ENCODE measurements around the gene ZPR1. TPM values are rescaled to one million over a fixed set of nuclear protein-coding genes. Genes with fewer than 3 reads are reported as not detected.

Gene ZPR1
- total and polyA plus RNA-seq, 2 of the 4 experiments (the other 2 are of a cell fraction), result 40.8 to 52.0 TPM

DNA sequence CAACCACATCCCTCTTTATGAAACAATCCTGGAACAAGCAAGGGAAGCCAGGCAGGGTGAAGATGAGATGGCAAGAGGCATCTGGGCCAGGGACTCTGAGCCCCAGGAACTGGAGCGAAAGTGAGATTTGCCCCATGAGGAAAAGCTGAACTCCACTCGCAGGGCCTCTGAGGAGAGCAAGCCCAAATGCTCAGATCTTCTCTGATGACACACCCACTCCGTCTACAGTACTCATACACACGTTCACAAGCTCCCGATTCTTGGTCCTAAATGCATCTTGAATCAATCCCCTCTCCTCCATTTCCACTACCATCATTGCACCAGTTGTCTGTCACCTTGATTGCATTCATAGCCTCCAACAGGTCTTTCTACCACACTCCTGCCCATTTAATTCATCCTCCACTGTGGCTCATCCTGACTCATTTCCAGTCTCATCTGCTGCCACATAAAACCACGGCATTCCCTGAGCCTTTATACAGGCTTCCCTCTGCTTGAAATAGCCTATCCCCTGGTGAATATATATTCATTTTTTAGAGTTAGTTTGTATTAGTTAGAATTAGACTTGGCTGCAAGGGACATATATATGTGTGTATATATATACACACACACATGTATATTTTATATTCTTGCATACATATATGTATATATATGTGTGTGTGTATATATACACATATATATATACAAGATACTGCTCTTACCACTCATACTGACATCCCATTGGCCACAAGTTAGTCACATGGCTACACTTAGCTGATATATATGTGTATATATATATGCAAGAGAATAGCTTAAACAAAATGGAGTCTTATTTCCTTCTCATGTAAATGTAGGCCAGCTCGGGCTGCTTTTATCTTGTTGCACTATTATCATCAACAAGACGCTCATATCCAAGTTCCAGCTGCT is 5.3 kb upstream of the ZPR1 start:
- TF ChIP-seq RAD21 (IDR thresholded peaks at IDR 0.05; ENCODE audit: low read length) (no peak), CTCF (conservative IDR thresholded peaks at IDR 0.05; ENCODE audit: low read depth, low read length) (no peak), ELK1 (IDR thresholded peaks at IDR 0.05; ENCODE audit: borderline replicate concordance, low read depth, low read length) (no peak), BHLHE40 (IDR thresholded peaks at IDR 0.05; ENCODE audit: low read depth, low read length) (no peak), CHD1 (IDR thresholded peaks at IDR 0.05; ENCODE audit: low read depth, low read length) (no peak), CEBPB (IDR thresholded peaks at IDR 0.05; ENCODE audit: low read depth, low read length) (no peak), NFE2L2 (IDR thresholded peaks at IDR 0.05; ENCODE audit: low read depth, low read length) (no peak), FOS (IDR thresholded peaks at IDR 0.05; ENCODE audit: low read depth, low read length) (no peak)
- H3K9me3 ChIP-seq (ENCODE audit: control insufficient read depth, insufficient read depth, low read length), result no peaks in the 10 kb centered on the region
- H2BK5ac ChIP-seq (ENCODE audit: low read depth, low read length, poor library complexity, severe bottlenecking), result no peak overlapping the region
- H4K8ac ChIP-seq (ENCODE audit: low read depth in 2 of 2, low read length in 2 of 2), result peak overlapping the region in 1 of 2 experiments; percentile 82; a peak in 2 of 4 replicates
- no peak overlapping the region for H3K56ac ChIP-seq (ENCODE audit: extremely low read depth, insufficient read depth, low read length)
- no peak overlapping the region for H3K27ac ChIP-seq (ENCODE audit: insufficient read depth, low read length)
- WGBS, 2 experiments (ENCODE audit: extremely low coverage in 2 of 2, insufficient read length in 1 of 2), result 93% methylated on average over 3 of the region's 8 CpGs; no CpG with 5 or more reads in 1 of the 2 experiments
- CTCF ChIA-PET, result interaction anchor here (0.9 to 1.7 kb wide), 2 partner anchors 43 to 313 kb away, joined by 3 to 6 read pairs; no protein-coding TSS in a partner anchor
- H2BK120ac ChIP-seq (ENCODE audit: low read depth, low read length), result no peak overlapping the region
- ATAC-seq (ENCODE audit: low read depth), result peak; percentile 21; the same call in 1 of the 2 replicates
- in situ Hi-C loops (cut with MboI; ENCODE audit: low sequenced_read_pairs), result loop anchor here (5.0 kb wide), 1 partner anchor 309 kb away; no protein-coding TSS in a partner anchor
- H3K18ac ChIP-seq (ENCODE audit: low read depth, low read length), result no peak overlapping the region
- no peak overlapping the region for H3K23ac ChIP-seq (ENCODE audit: low read depth, low read length)
- no peaks in the 10 kb centered on the region for H4K20me1 ChIP-seq (ENCODE audit: insufficient read depth, low read length)
- intact Hi-C loops (cut with micrococcal nuclease), result loop anchor here (1.0 to 5.0 kb wide), 2 partner anchors 79 to 433 kb away; no protein-coding TSS in a partner anchor
- no peak overlapping the region for H3K4ac ChIP-seq (ENCODE audit: low read depth, low read length)
- peaks cover 3 to 7% of the 10 kb centered on the region in 2 experiments; a peak in 3 of 4 replicates for H3K79me1 ChIP-seq (ENCODE audit: low read depth in 1 of 2, low read length in 2 of 2)
- no peak overlapping the region; the same call in 2 of the 3 replicates for H2BK15ac ChIP-seq (ENCODE audit: low read depth, low read length)
- POLR2A ChIA-PET (ENCODE audit: unreplicated experiment), result interaction anchor here (0.7 kb wide), 1 partner anchor 43 kb away, joined by 3 read pairs; no protein-coding TSS in a partner anchor
- H3K4me3 ChIP-seq (ENCODE audit: insufficient read depth, low read depth, low read length), result no peak overlapping the region
- H3K27me3 ChIP-seq (ENCODE audit: control insufficient read depth, insufficient read depth, low read length), result no peaks in the 10 kb centered on the region
- no peak overlapping the region for H2AK9ac ChIP-seq (replicated peaks; ENCODE audit: low read depth, low read length, poor library complexity)
- BruUV-seq (replicated peaks), result no TSS peak
- H3K9ac ChIP-seq (ENCODE audit: low read depth, low read length), result no peak overlapping the region
- dilution Hi-C loops (cut with HindIII; ENCODE audit: low sequenced_read_pairs, unreplicated experiment), result no loop called here
- no peaks in the 10 kb centered on the region for H3K36me3 ChIP-seq (ENCODE audit: control insufficient read depth, insufficient read depth, low read length)
- no peak overlapping the region for H3K14ac ChIP-seq (replicated peaks; ENCODE audit: low read depth, low read length)
- H2BK20ac ChIP-seq (ENCODE audit: low read depth, low read length), result no peak overlapping the region
- H3K9me1 ChIP-seq (ENCODE audit: insufficient read depth, low read length), result peaks cover 10% of the 10 kb centered on the region
- H2AFZ ChIP-seq (replicated peaks; ENCODE audit: low read length, poor library complexity), result peak overlapping the region; percentile 85
- H3K4me2 ChIP-seq (ENCODE audit: low read depth, low read length), result no peak overlapping the region
- H4K91ac ChIP-seq (ENCODE audit: insufficient read depth, low read depth, low read length), result peak overlapping the region; percentile 13; the same call in 1 of the 2 replicates
- H2AK5ac ChIP-seq (ENCODE audit: low read depth, low read length), result peak overlapping the region; percentile 40; the same call in 1 of the 2 replicates
- peak; percentile 73 for DNase-seq
- H4K5ac ChIP-seq (ENCODE audit: low read depth, low read length), result peak overlapping the region; percentile 9; the same call in 1 of the 2 replicates
- peaks cover 4% of the 10 kb centered on the region for H3K4me1 ChIP-seq (ENCODE audit: control insufficient read depth, insufficient read depth, low read length)
